OCI-M1 (cell line): Measurements from ENCODE around the gene DYNC2H1.

Experiments used
- DNase-seq: peaks from one replicate; lab custom pipeline; 2025; lab: John Stamatoyannopoulos, UW

The DYNC2H1 gene

GRCh38 chr11:103464420-103464819 is 355.2 kb downstream of the DYNC2H1 start:
- DNase-seq, result no peak

- no peak for DNase-seq
Observed at GRCh38 chr11:103465555-103466140, 356.4 kb downstream of the DYNC2H1 start.

- DNase-seq, result no peak
Observed at GRCh38 chr11:103471546-103471945, 362.3 kb downstream of the DYNC2H1 start.

- DNase-seq, result no peak
Observed at GRCh38 chr11:103476874-103477273, 367.6 kb downstream of the DYNC2H1 start.

- no peak for DNase-seq
Observed at GRCh38 chr11:103480421-103480820, 371.2 kb downstream of the DYNC2H1 start.

- no peak for DNase-seq
Observed at GRCh38 chr11:103483996-103484395, 374.8 kb downstream of the DYNC2H1 start.

- no peak for DNase-seq
Observed at GRCh38 chr11:103484545-103484944, 375.3 kb downstream of the DYNC2H1 start.

GRCh38 chr11:103486604-103487003 is 377.4 kb downstream of the DYNC2H1 start:
- DNase-seq, result no peak

- no peak for DNase-seq
Observed at GRCh38 chr11:103487113-103487512, 377.9 kb downstream of the DYNC2H1 start.

GRCh38 chr11:103488031-103488461 is 378.8 kb downstream of the DYNC2H1 start:
- DNase-seq, result no peak

GRCh38 chr11:103488579-103488978 is 379.4 kb downstream of the DYNC2H1 start:
- no peak for DNase-seq

- DNase-seq, result no peak
Observed at GRCh38 chr11:103491777-103492176, 382.6 kb downstream of the DYNC2H1 start.

GRCh38 chr11:103494491-103494890 is 385.3 kb downstream of the DYNC2H1 start:
- DNase-seq, result no peak

- no peak for DNase-seq
Observed at GRCh38 chr11:103497268-103497667, 388.0 kb downstream of the DYNC2H1 start.

GRCh38 chr11:103499710-103500340 is 390.6 kb downstream of the DYNC2H1 start:
- DNase-seq, result no peak

GRCh38 chr11:103515283-103515682 is 406.1 kb downstream of the DYNC2H1 start:
- DNase-seq, result no peak

GRCh38 chr11:103520792-103521191 is 411.6 kb downstream of the DYNC2H1 start:
- no peak for DNase-seq

- no peak for DNase-seq
Observed at GRCh38 chr11:103525069-103525468, 415.8 kb downstream of the DYNC2H1 start.

- no peak for DNase-seq
Observed at GRCh38 chr11:103528046-103528445, 418.8 kb downstream of the DYNC2H1 start.

GRCh38 chr11:103528596-103528995 is 419.4 kb downstream of the DYNC2H1 start:
- DNase-seq, result no peak

- DNase-seq, result no peak
Observed at GRCh38 chr11:103529181-103529684, 420.0 kb downstream of the DYNC2H1 start.
